ENCODE data around the gene STK17B.

STK17B gene

DNA sequence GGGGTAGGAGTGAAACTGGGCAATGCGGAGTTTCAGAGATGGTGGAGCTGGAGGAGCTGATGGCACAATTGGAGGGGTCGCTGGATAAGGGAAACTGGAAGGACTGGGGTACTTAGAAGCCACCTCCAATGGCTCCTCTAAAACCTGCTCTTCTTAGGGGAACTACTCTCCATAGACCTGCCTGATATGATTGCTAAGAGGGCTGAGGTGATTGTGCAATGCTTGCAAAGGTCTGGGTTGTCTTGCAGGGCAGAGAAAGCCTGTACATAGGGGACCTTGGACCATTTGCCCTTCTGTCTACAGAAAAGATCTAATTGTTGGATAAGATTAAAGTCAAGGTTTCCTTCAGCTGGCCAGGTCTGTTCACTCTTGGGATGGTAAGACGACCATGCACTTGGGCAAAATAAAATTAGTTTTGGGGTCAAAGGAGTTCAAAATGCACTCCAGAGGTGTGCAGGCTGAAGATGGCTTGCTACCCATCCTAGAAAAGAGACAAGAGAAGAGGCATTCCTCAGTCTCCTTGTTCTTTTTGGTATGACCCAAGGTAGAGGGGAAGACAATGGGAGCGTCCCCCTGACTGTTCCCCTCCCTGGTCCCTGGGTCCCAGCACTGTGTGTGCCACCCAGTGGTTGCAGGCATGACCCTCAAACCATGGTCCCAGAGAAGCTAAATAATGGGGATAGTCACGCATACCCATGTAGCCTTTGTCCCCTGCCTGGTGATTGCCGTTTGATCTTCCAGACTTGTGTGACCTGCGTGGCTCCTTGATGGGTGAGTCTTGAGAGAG is 41.1 kb downstream of the STK17B start:
- H4K20me1 ChIP-seq (ENCODE audit: insufficient read depth, low read length, poor library complexity, severe bottlenecking): no peaks in the 10 kb centered on the region
- no peak overlapping the region for H2AFZ ChIP-seq (ENCODE audit: low read length)
- no peaks in the 10 kb centered on the region; the same call in 1 of the 2 replicates for H3F3A ChIP-seq (ENCODE audit: low read depth)
- H3K79me2 ChIP-seq (ENCODE audit: insufficient read depth, low read length): no peaks in the 10 kb centered on the region
- H3K9me3 ChIP-seq (ENCODE audit: insufficient read depth, low read depth, low read length): peaks cover 32% of the 10 kb centered on the region
- H3K27me3 ChIP-seq (ENCODE audit: insufficient read depth, low read length, poor library complexity, severe bottlenecking): no peaks in the 10 kb centered on the region
- no peak overlapping the region for H3K4me3 ChIP-seq (ENCODE audit: low read length, poor library complexity, severe bottlenecking)
- H3K36me3 ChIP-seq (ENCODE audit: insufficient read depth, low read length): peaks cover 8% of the 10 kb centered on the region; the same call in 1 of the 2 replicates
- H3K9me2 ChIP-seq (replicated peaks; ENCODE audit: low read depth, low read length): no peaks in the 10 kb centered on the region
- TF ChIP-seq CTCF (conservative IDR thresholded peaks at IDR 0.05; ENCODE audit: low read length) (no peak), EZH2phosphoT487 (IDR thresholded peaks at IDR 0.05; ENCODE audit: borderline replicate concordance) (no peak)
- H3K9ac ChIP-seq (ENCODE audit: low read depth, low read length, poor library complexity, severe bottlenecking): no peak overlapping the region
- H3K4me2 ChIP-seq (ENCODE audit: low read depth, low read length, poor library complexity, severe bottlenecking): no peak overlapping the region
- peaks cover 11% of the 10 kb centered on the region for H3K4me1 ChIP-seq (ENCODE audit: insufficient read depth, low read length, poor library complexity, severe bottlenecking)

GRCh38 chr2:196128749-196129148 is 42.6 kb downstream of the STK17B start:
- H3K9me3 ChIP-seq (ENCODE audit: insufficient read depth, low read depth, low read length): peaks cover 32% of the 10 kb centered on the region
- H3K9ac ChIP-seq (ENCODE audit: low read depth, low read length, poor library complexity, severe bottlenecking): no peak overlapping the region
- H3K4me2 ChIP-seq (ENCODE audit: low read depth, low read length, poor library complexity, severe bottlenecking): peak overlapping the region; percentile 46
- no peak overlapping the region for H2AFZ ChIP-seq (ENCODE audit: low read length)
- H3F3A ChIP-seq (ENCODE audit: low read depth): no peaks in the 10 kb centered on the region; the same call in 1 of the 2 replicates
- peaks cover 8% of the 10 kb centered on the region; the same call in 1 of the 2 replicates for H3K36me3 ChIP-seq (ENCODE audit: insufficient read depth, low read length)
- H3K27me3 ChIP-seq (ENCODE audit: insufficient read depth, low read length, poor library complexity, severe bottlenecking): no peaks in the 10 kb centered on the region
- H3K79me2 ChIP-seq (ENCODE audit: insufficient read depth, low read length): no peaks in the 10 kb centered on the region
- no peak for TF ChIP-seq CTCF (conservative IDR thresholded peaks at IDR 0.05; ENCODE audit: low read length)
- TF ChIP-seq EZH2phosphoT487 (IDR thresholded peaks at IDR 0.05; ENCODE audit: borderline replicate concordance): no peak
- H3K4me1 ChIP-seq (ENCODE audit: insufficient read depth, low read length, poor library complexity, severe bottlenecking): peaks cover 11% of the 10 kb centered on the region
- H3K9me2 ChIP-seq (replicated peaks; ENCODE audit: low read depth, low read length): no peaks in the 10 kb centered on the region
- H3K4me3 ChIP-seq (ENCODE audit: low read length, poor library complexity, severe bottlenecking): no peak overlapping the region
- H4K20me1 ChIP-seq (ENCODE audit: insufficient read depth, low read length, poor library complexity, severe bottlenecking): no peaks in the 10 kb centered on the region

DNA sequence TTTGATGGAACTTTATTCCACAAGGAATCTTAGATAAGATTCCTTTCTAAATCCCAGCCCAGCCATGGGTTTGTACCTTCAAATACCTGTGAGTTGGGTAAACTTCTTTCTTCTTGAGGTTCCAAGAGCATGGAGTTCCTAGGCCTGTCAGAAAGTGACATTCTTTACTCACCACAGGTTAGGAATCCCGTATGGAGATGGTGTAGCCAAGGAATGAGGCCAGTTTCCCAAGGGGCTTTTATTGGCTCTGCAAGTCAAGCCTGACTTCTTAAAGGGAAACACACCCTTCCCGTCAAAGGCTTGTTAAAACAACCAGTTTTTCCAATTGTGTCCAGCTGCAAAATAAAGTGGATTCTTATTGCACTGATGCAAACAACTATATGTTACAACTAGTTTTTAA is 45.8 kb downstream of the STK17B start:
- no peak overlapping the region for H3K4me2 ChIP-seq (ENCODE audit: low read depth, low read length, poor library complexity, severe bottlenecking)
- no peak overlapping the region for H3K4me3 ChIP-seq (ENCODE audit: low read length, poor library complexity, severe bottlenecking)
- peaks cover 11% of the 10 kb centered on the region for H3K4me1 ChIP-seq (ENCODE audit: insufficient read depth, low read length, poor library complexity, severe bottlenecking)
- H3K79me2 ChIP-seq (ENCODE audit: insufficient read depth, low read length): no peaks in the 10 kb centered on the region
- H3K9ac ChIP-seq (ENCODE audit: low read depth, low read length, poor library complexity, severe bottlenecking): no peak overlapping the region
- H3K9me3 ChIP-seq (ENCODE audit: insufficient read depth, low read depth, low read length): peaks cover 11% of the 10 kb centered on the region; the same call in 1 of the 2 replicates
- H2AFZ ChIP-seq (ENCODE audit: low read length): no peak overlapping the region
- TF ChIP-seq EZH2phosphoT487 (IDR thresholded peaks at IDR 0.05; ENCODE audit: borderline replicate concordance) (no peak), CTCF (conservative IDR thresholded peaks at IDR 0.05; ENCODE audit: low read length) (no peak)
- no peaks in the 10 kb centered on the region for H4K20me1 ChIP-seq (ENCODE audit: insufficient read depth, low read length, poor library complexity, severe bottlenecking)
- no peaks in the 10 kb centered on the region for H3K27me3 ChIP-seq (ENCODE audit: insufficient read depth, low read length, poor library complexity, severe bottlenecking)
- no peaks in the 10 kb centered on the region for H3F3A ChIP-seq (ENCODE audit: low read depth)
- no peaks in the 10 kb centered on the region for H3K9me2 ChIP-seq (replicated peaks; ENCODE audit: low read depth, low read length)
- 0 out of 2 replicates have a peak, but pooled peaks cover 2% of the 10 kb centered on the region for H3K36me3 ChIP-seq (ENCODE audit: insufficient read depth, low read length)
